ENCODE data around the gene TFAP2C.
"Not testable (repeated sequence)": the region's sequence is repeated elsewhere in the genome, so short reads cannot be mapped to it uniquely, and the experiment has no call there.

Gene TFAP2C

GRCh38 chr20:56621730-56622129 is 7.4 kb upstream of the TFAP2C start:
- H2AFZ ChIP-seq, result no peak overlapping the region
- no peaks in the 10 kb centered on the region for H3K4me1 ChIP-seq
- H3K27ac ChIP-seq, result no peak overlapping the region
- no peak for TF ChIP-seq CTCF (IDR thresholded peaks at IDR 0.05)
- H3K4me2 ChIP-seq (ENCODE audit: low read length), result no peak overlapping the region
- H3K9me3 ChIP-seq (ENCODE audit: control insufficient read depth, low read length), result no peaks in the 10 kb centered on the region
- H3K79me2 ChIP-seq, result no peaks in the 10 kb centered on the region
- no peak overlapping the region for H3K4me3 ChIP-seq (ENCODE audit: low read depth, low read length)
- H3K9ac ChIP-seq, result no peak overlapping the region
- H3K27me3 ChIP-seq (ENCODE audit: control insufficient read depth, insufficient read depth, low read length), result peaks cover 9% of the 10 kb centered on the region
- no peaks in the 10 kb centered on the region for H3K36me3 ChIP-seq (ENCODE audit: control insufficient read depth, insufficient read depth, low read length)

DNA sequence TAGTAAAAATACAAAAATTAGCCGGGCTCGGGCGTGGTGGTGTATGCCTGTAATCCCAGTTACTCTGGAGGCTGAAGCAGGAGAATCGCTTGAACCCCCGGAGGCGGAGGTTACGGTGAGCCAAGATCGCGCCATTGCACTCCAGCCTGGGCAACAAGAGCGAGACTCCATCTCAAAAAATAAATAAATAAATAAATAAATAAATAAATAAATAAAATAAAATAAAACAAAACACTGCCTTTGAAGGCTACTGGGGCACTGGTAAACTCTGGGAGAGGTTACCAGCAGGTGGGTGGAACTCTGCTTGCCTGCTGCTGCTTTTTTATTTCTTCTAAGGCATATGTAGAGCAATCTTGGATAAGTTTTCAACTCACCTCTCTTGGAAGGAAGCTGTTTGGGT is 5.2 kb upstream of the TFAP2C start:
- H3K36me3 ChIP-seq (ENCODE audit: control insufficient read depth, insufficient read depth, low read length); H3K4me3 ChIP-seq (ENCODE audit: low read depth, low read length); H3K79me2 ChIP-seq; H3K9me3 ChIP-seq (ENCODE audit: control insufficient read depth, low read length); H3K4me2 ChIP-seq (ENCODE audit: low read length); H3K27me3 ChIP-seq (ENCODE audit: control insufficient read depth, insufficient read depth, low read length); H3K4me1 ChIP-seq; H2AFZ ChIP-seq; H3K9ac ChIP-seq; H3K27ac ChIP-seq: not testable (repeated sequence)

DNA sequence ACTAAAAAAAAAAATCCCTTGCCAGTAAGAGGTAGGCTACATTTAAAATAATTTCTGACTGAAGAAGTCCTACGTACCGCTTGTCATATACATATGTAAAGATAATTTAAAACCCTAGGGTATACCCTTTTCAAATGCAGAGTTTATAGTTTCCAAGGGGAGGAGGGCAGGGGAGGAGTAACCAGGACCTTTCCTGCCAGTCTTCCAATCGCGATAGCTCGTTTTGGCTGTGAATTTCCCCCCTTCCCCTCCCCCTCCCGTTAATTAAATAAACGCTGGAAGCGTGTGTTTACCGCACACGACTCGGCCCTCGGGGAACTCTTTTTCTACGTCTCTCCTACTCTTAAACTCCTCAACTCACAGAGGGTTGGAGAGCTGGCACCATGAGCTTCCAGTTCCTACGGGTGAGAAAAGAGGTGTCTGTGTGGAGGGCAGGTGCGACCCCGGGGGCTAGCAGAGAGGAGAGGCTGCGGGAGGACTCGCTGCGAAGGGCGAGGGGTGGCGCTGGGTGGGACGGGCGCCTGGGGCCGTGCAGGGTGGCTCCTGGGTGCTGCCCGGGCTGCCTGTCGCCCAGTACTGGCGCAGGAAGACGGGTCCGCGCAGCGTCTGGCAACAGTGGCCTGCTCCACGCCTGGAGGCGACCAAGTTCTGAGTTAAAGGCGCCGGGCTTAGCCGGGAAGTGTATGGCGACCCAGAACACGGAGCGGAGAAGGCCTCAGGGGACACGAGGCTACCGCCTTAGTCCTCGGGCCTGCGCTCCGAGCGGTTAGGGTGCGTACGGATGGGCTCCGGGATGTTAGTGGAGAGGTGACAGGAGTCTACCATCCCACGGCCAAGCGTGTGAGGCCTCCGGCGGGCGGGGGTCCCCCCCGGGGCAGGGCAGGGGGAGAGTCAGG is 4.1 kb upstream of the TFAP2C start:
- H3K4me2 ChIP-seq (ENCODE audit: low read length), result no peak overlapping the region
- H3K9me3 ChIP-seq (ENCODE audit: control insufficient read depth, low read length), result no peaks in the 10 kb centered on the region
- H2AFZ ChIP-seq, result no peak overlapping the region
- no peaks in the 10 kb centered on the region for H3K36me3 ChIP-seq (ENCODE audit: control insufficient read depth, insufficient read depth, low read length)
- no peak overlapping the region for H3K27ac ChIP-seq
- TF ChIP-seq CTCF (IDR thresholded peaks at IDR 0.05), result no peak
- no peaks in the 10 kb centered on the region for H3K4me1 ChIP-seq
- no peak overlapping the region for H3K4me3 ChIP-seq (ENCODE audit: low read depth, low read length)
- no peaks in the 10 kb centered on the region for H3K79me2 ChIP-seq
- peaks cover 9% of the 10 kb centered on the region for H3K27me3 ChIP-seq (ENCODE audit: control insufficient read depth, insufficient read depth, low read length)
- no peak overlapping the region for H3K9ac ChIP-seq

GRCh38 chr20:56625837-56626236 is 3.3 kb upstream of the TFAP2C start:
- H3K79me2 ChIP-seq, result no peaks in the 10 kb centered on the region
- TF ChIP-seq CTCF (IDR thresholded peaks at IDR 0.05), result no peak
- no peaks in the 10 kb centered on the region for H3K9me3 ChIP-seq (ENCODE audit: control insufficient read depth, low read length)
- H3K27me3 ChIP-seq (ENCODE audit: control insufficient read depth, insufficient read depth, low read length), result peaks cover 9% of the 10 kb centered on the region
- no peak overlapping the region for H2AFZ ChIP-seq
- no peak overlapping the region for H3K4me2 ChIP-seq (ENCODE audit: low read length)
- H3K4me3 ChIP-seq (ENCODE audit: low read depth, low read length), result no peak overlapping the region
- H3K9ac ChIP-seq, result no peak overlapping the region
- H3K4me1 ChIP-seq, result no peaks in the 10 kb centered on the region
- H3K36me3 ChIP-seq (ENCODE audit: control insufficient read depth, insufficient read depth, low read length), result no peaks in the 10 kb centered on the region
- no peak overlapping the region for H3K27ac ChIP-seq

DNA sequence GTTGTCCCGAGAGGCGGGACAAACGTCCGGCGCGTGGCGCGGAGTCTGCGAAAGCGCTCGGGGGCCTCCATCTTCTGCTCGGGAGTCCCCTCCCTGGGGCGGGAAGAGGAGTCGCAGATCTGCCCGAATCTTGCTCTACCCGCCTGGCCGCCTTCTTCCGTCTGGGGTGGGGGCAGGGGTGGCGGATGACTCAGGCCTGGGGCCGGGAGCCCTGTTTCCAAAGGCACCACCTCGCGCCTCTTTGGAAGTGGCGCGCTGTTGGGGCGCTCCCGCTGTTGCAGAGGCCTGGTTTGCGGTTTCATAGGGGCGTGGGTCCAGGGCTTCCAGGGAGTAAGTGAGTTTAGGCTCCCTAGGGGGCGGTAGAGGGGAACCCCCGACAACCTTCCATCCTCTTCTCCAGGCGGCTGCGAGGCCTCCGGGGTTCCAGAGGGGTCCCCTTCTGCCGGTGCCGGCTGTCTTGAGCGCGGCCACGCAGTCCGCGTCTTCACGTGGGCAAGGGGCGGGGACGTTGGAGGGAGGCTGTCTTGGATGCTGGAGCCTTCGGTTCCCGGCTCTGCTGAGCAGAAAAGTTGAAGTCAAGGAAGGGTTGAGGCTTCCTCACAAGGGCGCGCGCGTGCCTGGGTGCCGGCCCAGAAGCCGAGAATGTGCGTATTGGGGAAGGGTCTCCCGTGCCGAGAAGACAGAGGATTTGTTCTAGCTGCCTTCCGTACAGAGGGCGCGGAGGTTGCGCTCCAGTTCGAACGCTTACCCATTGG is 2.6 kb upstream of the TFAP2C start:
- no peak overlapping the region for H3K4me3 ChIP-seq (ENCODE audit: low read depth, low read length)
- H3K9me3 ChIP-seq (ENCODE audit: control insufficient read depth, low read length), result no peaks in the 10 kb centered on the region
- H3K4me1 ChIP-seq, result no peaks in the 10 kb centered on the region
- no peaks in the 10 kb centered on the region for H3K79me2 ChIP-seq
- no peak overlapping the region for H3K27ac ChIP-seq
- H3K36me3 ChIP-seq (ENCODE audit: control insufficient read depth, insufficient read depth, low read length), result no peaks in the 10 kb centered on the region
- TF ChIP-seq CTCF (IDR thresholded peaks at IDR 0.05), result peak; percentile 7
- peaks cover 9% of the 10 kb centered on the region for H3K27me3 ChIP-seq (ENCODE audit: control insufficient read depth, insufficient read depth, low read length)
- peak overlapping the region; percentile 27 for H3K4me2 ChIP-seq (ENCODE audit: low read length)
- no peak overlapping the region for H2AFZ ChIP-seq
- H3K9ac ChIP-seq, result no peak overlapping the region
